ENCODE measurements around the gene TBCE.
"Not testable (repeated sequence)": the region's sequence is repeated elsewhere in the genome, so short reads cannot be mapped to it uniquely, and the experiment has no call there.

TBCE gene

DNA sequence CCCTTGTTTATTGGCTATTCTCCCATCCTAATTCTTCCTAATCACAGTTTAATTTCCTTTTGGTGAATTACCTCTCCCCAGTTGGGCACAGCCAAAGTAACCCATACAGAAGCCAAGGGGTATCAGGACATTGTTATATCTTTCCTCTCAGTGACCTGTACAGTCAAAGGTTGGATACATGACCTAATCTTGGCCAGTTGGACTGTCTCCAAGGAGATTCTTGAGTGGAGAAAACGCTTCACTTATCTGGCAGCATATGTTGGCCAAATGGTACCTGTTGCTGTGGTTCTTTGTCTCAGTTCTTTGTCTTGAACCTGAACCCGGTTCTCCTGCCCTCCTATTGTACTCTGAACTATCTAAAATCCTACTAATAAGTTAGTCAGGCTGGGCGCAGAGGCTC is 15.3 kb upstream of the TBCE start:
- no peak for DNase-seq (ENCODE audit: extremely low read depth in 1 of 2, low read depth in 1 of 2)

DNA sequence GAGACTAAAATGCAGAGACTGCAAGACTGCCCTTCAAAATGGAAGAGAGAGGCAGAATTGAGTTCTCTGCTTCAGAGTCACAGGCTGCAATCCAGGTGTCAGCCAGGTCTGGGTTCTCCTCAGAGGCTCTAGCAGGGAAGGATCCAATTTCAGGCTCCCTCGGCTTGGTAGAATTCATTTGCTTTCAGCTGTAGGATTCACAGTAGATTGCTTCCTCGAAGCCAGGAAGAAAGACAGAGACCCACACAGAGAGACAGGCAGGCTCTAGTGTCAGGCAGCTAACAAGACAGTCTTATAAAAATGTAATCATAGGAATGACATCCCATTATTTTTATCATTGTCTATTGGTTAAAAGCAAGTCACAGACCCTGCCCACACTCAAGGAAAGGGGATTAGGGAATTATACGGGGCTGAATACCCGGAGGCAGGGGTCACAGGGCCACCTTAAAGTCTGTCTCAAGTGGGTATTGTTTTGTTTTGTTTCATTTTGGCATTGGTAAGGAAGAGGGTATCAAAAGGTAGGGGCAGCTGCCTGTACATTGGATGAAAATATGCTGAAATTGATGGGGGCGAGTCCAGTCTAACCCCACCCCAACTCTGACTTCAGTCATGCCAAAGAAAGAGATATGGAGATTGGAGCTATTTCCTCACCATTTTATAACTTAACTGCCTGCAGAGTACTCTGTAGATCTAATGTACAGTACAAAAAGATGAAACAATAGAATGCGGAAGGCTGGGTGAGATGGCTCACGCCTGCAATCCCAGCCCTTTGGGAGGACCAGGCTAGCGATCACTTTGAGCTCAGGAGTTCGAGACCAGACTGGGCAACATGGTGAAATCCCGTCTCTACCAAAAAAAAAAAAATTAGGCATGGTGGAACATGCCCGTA is 9.5 kb upstream of the TBCE start:
- DNase-seq (ENCODE audit: extremely low read depth in 1 of 2, low read depth in 1 of 2), result no peak

DNA sequence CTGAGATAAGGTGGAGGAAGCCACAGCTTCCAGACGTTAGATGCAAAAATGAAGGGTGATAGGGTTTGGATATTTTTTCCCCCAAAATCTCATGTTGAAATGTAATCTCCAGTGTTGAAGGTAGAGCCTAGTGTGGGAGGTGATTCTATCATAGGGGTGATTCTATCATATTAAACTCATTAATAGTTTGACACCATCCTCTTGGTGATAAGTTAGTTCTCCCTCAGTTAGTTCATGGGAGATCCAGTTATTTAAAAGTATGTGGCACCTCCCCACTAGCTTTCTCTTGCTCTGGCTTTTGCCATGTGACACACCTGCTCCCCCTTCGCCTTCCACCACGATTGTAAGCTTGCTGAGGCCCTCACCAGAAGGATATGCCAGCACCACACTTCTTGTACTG is 8.3 kb upstream of the TBCE start:
- DNase-seq (ENCODE audit: extremely low read depth in 1 of 2, low read depth in 1 of 2), result no peak

DNA sequence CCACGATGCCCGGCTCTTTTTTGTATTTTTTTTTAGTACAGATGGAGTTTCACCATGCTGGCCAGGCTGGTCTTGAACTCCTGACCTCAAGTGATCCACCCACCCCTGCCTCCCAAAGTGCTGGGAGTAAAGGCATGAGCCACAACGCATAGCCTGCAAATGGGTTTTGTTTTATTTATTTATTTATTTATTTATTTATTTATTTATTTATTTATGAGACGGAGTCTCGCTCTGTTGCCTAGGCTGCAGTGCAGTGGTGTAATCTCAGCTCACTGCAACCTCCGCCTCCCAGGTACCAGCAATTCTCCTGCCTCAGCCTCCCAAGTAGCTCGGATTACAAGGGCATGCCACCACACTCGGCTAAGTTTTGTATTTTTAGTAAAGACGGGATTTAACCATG is 3.0 kb upstream of the TBCE start:
- DNase-seq (ENCODE audit: extremely low read depth in 1 of 2, low read depth in 1 of 2), result not testable (repeated sequence)

DNA sequence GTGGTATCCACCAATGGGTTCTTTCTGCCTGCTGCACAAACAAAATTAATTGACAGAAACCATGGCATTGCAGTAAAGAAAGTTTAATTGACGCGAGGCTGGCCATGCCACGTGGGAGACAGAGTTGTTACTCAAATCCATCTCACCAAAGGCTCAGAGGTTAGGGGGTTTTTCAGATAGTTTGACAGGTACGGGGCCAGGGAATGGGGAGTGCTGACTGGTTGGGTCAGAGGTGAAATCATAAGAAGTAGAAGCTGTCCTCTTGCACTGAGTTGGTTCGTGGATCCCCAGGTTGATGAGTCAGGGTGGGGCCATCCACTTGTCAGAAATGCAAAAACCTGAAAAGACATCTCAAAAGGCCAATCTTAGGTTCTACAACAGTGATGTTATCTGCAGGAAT is 941 bp upstream of the TBCE start:
- no peak for DNase-seq (ENCODE audit: extremely low read depth in 1 of 2, low read depth in 1 of 2)

DNA sequence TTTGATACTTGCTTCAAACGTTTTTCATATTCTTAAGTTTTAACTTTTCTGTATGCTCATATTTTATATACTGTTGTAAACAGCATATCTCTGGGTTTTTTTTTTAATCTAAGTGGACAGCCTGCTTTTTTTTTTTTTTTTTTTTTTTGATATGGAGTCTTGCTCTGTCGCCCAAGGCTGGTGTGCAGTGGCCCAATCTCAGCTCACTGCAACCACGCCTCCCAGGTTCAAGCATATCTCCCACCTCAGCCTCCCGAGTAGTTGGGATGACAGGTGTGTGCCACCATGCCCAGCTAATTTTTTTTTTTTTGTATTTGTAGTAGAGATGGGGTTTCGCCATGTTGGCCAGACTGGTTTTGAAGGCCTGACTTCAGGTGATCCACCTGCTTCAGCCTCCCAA is 1.2 kb downstream of the TBCE start:
- DNase-seq (ENCODE audit: extremely low read depth in 1 of 2, low read depth in 1 of 2), result no peak

DNA sequence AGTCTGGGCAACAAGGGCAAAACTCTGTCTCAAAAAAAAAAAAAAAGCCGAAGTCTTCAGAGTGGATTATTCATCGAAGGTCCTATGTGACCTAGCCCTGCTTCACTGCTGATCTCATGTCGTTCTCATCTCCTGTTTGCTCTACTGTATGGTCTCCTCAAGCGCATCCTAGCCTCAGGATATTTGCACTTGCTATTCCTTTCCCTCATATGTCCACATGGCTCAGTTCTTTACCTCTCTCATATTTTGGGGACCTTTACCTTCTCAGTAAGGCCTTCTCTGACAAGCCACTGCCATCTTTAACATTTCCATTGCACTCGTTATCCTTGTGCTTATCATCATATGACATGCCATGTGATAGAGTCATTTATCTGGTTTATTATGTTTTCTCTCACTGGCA is 2.6 kb downstream of the TBCE start:
- no peak for DNase-seq (ENCODE audit: extremely low read depth in 1 of 2, low read depth in 1 of 2)

DNA sequence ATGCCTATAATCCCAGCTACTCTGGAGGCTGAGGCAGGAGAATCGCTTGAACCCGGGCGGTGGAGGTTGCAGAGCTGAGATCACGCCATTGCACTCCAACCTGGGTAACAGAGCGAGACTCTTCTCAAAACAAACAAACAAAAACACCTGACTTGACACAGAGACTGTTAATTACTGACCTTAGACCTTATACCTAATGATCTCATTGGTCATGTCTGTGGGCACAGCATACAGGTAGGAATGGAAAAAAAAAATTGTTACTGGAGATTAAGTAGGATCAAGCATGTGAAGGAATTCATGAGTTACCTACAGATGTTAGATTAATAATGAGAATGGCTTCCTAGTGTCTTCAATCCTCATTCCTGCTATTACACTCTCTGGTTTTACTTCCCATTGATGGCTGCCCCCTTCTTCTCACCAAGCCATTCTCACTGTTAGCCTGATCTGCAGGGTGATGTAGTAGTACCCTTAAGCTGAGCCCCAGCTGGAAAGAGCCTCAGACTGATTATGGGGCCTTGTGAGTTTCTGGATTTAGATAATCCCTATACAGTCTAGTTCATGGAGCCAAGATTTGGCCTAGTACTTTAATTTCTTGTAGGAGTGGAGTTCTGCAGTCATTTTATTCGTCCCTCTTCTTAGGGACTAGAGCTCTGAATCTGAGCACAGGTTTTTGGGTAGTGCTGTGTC is 8.8 kb downstream of the TBCE start:
- DNase-seq (ENCODE audit: extremely low read depth in 1 of 2, low read depth in 1 of 2), result no peak

DNA sequence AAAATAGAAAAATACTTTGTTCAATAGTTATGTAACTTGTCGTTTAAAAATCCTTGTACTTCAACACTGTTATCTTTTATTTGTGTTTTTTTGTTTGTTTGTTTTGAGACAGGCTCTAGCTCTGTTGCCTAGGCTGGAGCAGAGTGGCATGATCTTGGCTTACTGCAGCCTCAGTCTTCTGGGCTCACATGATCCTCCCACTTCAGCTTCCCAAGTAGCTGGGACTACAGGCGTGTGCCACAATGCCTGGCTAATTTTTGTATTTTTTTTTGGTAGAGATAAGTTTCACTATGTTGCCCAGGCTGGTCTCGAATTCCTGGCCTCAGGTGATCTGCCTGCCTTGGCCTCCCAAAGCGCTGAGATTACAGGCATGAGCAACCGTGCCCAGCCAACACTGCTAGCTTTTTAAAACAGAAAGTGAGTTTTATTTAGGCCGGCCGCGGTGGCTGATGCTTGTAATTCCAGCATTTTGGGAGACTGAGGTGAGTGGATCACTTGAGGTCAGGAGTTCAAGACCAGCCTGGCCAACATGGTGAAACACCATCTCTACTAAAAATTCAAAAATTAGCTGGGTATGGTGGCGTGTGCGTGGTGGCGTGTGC is 11.0 kb downstream of the TBCE start:
- DNase-seq (ENCODE audit: extremely low read depth in 1 of 2, low read depth in 1 of 2), result not testable (repeated sequence)

DNA sequence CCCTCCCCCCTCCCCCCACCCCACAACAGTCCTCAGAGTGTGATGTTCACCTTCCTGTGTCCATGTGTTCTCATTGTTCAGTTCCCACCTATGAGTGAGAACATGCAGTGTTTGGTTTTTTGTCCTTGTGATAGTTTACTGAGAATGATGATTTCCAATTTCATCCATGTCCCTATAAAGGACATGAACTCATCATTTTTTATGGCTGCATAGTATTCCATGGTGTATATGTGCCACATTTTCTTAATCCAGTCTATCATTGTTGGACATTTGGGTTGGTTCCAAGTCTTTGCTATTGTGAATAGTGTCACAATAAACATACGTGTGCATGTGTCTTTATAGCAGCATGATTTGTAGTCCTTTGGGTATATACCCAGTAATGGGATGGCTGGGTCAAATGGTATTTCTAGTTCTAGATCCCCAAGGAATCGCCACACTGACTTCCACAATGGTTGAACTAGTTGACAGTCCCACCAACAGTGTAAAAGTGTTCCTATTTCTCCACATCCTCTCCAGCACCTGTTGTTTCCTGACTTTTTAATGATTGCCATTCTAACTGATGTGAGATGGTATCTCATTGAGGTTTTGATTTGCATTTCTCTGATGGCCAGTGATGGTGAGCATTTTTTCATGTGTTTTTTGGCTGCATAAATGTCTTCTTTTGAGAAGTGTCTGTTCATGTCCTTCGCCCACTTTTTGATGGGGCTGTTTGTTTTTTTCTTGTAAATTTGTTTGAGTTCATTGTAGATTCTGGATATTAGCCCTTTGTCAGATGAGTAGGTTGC is 14.9 kb downstream of the TBCE start:
- not testable (repeated sequence) for DNase-seq (ENCODE audit: extremely low read depth in 1 of 2, low read depth in 1 of 2)

DNA sequence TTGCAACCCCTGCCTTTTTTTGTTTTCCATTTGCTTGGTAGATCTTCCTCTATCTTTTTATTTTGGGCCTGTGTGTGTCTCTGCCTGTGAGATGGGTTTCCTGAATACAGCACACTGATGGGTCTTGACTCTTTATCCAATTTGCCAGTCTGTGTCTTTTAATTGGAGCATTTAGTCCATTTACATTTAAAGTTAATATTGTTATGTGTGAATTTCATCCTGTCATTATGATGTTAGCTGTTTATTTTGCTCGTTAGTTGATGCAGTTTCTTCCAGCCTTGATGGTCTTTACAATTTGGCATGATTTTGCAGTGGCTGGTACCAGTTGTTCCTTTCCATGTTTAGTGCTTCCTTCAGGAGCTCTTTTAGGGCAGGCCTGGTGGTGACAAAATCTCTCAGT is 18.4 kb downstream of the TBCE start:
- not testable (repeated sequence) for DNase-seq (ENCODE audit: extremely low read depth in 1 of 2, low read depth in 1 of 2)

DNA sequence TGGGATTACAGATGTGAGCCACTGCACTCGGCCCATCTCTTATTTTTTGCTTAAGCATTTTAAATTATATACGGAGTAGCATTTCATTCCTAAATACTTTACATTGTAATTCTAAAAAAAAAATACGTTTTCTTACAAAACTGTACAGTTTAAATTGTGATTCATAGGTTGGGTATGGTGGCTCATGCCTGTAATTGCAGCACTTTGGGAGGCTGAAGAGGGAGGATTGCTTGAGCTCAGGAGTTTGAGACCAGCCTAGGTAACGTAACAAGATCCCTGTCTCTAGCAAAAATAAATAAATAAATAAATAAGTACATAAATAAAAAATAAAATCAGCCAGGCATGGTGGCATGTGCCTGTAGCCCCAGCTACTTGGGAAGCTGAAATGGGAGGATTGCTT is 24.6 kb downstream of the TBCE start:
- DNase-seq (ENCODE audit: extremely low read depth in 1 of 2, low read depth in 1 of 2), result no peak

DNA sequence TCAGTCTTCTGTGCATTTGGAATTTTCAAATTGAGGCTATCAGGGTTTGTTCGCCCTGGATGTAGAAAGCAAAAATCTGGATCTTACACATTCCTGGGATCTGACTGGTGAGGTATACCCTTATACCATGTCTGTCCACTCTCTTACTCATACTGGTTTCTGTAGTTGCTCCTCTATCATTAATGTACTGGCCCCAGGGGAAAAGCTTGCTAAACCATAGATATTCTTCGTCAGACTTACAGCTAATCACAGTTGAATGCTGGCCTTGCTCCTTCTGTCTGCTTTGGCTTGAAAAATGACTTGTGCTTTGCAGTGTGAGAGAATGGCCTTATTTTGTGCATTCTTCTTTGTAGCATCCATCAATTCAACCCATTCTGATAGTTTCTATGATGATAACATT is 30.5 kb downstream of the TBCE start:
- DNase-seq (ENCODE audit: extremely low read depth in 1 of 2, low read depth in 1 of 2), result no peak

DNA sequence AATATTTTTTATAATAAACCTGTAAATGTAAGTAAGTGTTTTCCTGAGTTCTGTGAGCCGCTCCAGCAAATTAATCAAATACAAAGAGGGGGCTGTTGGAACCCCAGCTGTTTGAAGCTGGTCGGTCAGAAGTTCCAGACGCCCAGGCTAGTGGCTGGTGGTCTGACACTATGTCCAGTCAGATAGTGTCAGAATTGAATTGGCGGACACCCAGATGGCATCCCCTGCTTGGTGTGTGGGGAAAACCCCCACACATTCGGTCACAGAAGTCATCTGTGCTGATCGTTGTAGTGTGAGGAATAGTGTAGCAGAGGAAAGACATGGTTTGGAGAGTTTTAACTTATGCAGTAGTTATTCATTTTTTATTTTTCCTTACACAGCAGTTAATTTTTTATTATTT is 32.4 kb downstream of the TBCE start:
- no peak for DNase-seq (ENCODE audit: extremely low read depth in 1 of 2, low read depth in 1 of 2)

DNA sequence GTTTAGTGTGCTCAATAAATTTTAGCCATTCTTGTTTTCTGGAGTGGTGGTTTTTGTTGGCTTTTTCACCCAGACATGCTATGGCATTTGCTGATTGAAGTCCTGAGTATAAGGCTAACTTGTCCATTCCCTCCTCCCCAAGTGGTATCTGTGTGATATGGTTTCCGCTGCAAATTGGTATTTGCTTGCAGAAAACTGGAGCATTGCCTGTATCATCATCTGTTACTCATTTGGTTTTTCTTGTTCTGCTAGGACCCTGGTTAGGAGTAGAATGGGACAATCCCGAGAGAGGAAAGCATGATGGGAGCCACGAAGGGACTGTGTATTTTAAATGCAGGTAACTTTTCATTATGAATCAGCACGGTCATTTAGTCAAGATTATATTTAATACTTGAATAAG is 34.0 kb downstream of the TBCE start:
- DNase-seq (ENCODE audit: extremely low read depth in 1 of 2, low read depth in 1 of 2), result no peak

DNA sequence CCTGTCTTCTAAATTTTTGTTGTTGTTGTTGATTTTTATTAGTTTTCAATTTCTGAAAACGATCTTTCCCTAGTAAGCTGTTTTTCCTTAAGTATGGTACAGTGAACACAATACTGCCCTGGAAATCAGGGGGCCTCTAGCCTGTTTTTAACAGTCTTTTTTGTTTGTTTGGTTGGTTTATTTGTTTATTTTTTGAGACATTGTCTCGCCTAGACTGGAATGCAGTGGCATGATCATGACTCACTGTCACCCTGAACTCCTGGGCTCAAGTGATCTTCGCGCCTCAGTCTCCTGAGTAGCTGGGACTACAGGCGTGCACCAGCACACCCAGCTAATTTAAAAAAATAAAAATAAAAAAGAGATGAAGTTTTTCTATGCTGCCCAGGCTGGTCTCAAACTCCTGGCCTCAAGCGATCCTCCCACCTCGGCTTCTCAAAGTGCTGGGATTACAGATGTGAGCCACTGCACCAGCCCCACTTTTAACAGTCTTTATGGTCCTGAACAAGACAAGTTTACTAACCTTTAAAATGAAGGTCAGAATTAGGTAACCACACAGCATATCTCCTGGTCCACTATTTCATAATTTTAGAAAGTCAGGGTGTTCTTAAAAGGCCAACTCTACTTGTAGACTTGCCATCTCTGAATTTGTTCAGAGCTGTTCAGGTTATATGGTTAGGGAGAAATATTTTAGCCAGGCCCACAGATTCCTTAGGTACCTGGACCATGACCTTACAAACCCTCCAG is 35.4 kb downstream of the TBCE start:
- no peak for DNase-seq (ENCODE audit: extremely low read depth in 1 of 2, low read depth in 1 of 2)

DNA sequence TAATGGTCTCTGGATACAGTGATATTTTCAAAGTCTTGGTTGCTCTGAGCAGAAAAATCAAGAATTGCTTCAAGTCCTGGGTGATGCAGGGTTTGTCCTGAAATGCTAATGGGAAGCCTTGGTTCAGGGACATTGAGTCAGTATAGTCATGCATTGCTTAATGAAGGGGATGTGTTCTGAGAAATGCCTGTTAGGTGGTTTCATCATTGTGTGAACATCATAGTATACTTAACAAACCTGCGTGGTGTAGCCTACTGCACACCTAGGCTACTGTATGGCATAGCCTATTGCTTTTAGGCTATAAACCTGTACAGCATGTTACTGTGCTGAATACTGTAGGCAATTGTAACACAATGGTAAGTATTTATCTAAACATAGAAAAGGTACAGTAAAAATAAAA is 36.4 kb downstream of the TBCE start:
- DNase-seq (ENCODE audit: extremely low read depth in 1 of 2, low read depth in 1 of 2), result no peak

DNA sequence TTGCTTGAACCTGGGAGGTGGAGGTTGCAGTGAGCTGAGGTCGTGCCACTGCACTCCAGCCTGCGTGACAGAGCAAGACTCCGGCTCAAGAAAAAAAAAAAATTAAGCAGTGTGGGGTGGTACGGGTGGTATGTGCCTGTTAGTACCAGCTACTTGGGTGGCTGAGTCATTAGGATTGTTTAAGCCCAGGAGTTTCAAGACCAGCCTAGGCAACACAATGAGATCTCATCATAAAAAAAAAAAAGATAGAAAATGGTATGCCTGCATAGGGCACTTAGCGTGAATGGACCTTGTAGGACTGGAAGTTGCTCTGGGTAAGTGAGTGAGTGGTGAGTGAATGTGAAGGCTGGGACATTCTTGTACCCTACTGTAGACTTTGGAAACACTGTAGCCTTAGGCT is 37.0 kb downstream of the TBCE start:
- DNase-seq (ENCODE audit: extremely low read depth in 1 of 2, low read depth in 1 of 2), result no peak

DNA sequence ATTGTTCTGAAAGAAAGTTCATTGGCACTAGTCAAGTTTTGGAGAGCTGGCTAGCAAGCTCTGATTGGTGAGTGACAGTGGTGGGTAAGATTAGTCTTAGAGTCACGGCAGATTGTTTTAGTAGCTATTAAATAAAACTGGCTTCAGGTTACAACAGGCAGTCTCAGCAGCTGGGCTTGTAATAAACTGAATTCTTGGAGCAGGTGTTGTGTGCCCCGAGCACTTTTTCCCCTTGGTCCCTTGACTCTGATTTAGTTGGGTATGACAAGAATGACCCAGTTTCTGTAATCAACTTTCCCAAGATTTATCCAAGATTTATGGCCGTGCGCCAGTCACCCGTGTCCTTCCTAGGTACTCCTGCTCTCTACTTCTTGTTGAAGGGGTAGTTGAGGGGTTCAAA is 40.2 kb downstream of the TBCE start:
- no peak for DNase-seq (ENCODE audit: extremely low read depth in 1 of 2, low read depth in 1 of 2)

DNA sequence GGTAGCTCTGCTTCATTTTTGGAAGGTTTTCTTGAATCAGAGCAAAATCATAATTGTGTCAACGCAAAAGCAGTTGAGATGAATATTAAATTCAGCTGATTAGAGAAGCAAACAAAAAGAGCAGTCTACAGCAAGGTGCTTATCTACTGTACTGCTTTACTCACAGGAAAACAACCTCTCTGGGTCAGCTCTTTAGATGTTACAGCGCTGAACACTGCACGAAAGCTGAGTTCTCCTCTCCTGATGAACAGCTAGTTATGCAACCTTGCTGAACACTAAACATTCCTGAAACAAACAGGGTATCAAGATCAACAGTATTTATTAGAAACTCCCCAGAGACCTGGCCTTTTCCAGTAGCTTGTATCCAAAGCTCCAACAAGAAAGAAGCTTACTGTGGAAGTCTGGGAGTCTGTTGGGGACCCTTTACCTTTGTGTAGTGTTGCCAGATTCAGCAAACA is 41.3 kb downstream of the TBCE start:
- no peak for DNase-seq (ENCODE audit: extremely low read depth in 1 of 2, low read depth in 1 of 2)
